ENCODE data around the gene RER1.

RER1 gene

GRCh38 chr1:2348346-2349325 is 43.0 kb upstream of the RER1 start:
- no peak overlapping the region for H3K4me3 ChIP-seq (ENCODE audit: low read length)
- no peak overlapping the region for H3K27ac ChIP-seq (ENCODE audit: low read depth, low read length)
- no peaks in the 10 kb centered on the region for H3K27me3 ChIP-seq (ENCODE audit: insufficient read depth, low read length)
- H3K4me1 ChIP-seq (ENCODE audit: insufficient read depth, low read length): no peaks in the 10 kb centered on the region
- no peaks in the 10 kb centered on the region for H3K9me3 ChIP-seq (ENCODE audit: insufficient read depth, low read depth, low read length)
- no peak overlapping the region for H3K9ac ChIP-seq (ENCODE audit: low read depth, low read length)
- H3K36me3 ChIP-seq (ENCODE audit: insufficient read depth, low read length): no peaks in the 10 kb centered on the region
- WGBS: 95% methylated on average over 59 of the region's 59 CpGs

GRCh38 chr1:2349806-2350205 is 41.8 kb upstream of the RER1 start:
- Histone ChIP-seq H3K4me3 (ENCODE audit: low read length) (no peak overlapping the region), H3K9me3 (ENCODE audit: insufficient read depth, low read depth, low read length) (no peaks in the 10 kb centered on the region), H3K27me3 (ENCODE audit: insufficient read depth, low read length) (no peaks in the 10 kb centered on the region), H3K27ac (ENCODE audit: low read depth, low read length) (no peak overlapping the region), H3K9ac (ENCODE audit: low read depth, low read length) (no peak overlapping the region), H3K4me1 (ENCODE audit: insufficient read depth, low read length) (no peaks in the 10 kb centered on the region), H3K36me3 (ENCODE audit: insufficient read depth, low read length) (no peaks in the 10 kb centered on the region)
- WGBS: 95% methylated on average over 9 of the region's 9 CpGs

- Histone ChIP-seq H3K27ac (ENCODE audit: low read depth, low read length) (no peak overlapping the region), H3K4me3 (ENCODE audit: low read length) (no peak overlapping the region), H3K36me3 (ENCODE audit: insufficient read depth, low read length) (no peaks in the 10 kb centered on the region), H3K4me1 (ENCODE audit: insufficient read depth, low read length) (no peaks in the 10 kb centered on the region), H3K9me3 (ENCODE audit: insufficient read depth, low read depth, low read length) (no peaks in the 10 kb centered on the region), H3K27me3 (ENCODE audit: insufficient read depth, low read length) (no peaks in the 10 kb centered on the region), H3K9ac (ENCODE audit: low read depth, low read length) (no peak overlapping the region)
- WGBS: 90% methylated on average over 10 of the region's 10 CpGs
These were observed 41.1 kb upstream of the RER1 start for GRCh38 chr1:2350501-2350900.

GRCh38 chr1:2350911-2351655 is 40.6 kb upstream of the RER1 start:
- no peaks in the 10 kb centered on the region for H3K27me3 ChIP-seq (ENCODE audit: insufficient read depth, low read length)
- 88% methylated on average over 31 of the region's 31 CpGs for WGBS
- H3K36me3 ChIP-seq (ENCODE audit: insufficient read depth, low read length): no peaks in the 10 kb centered on the region
- no peak overlapping the region for H3K4me3 ChIP-seq (ENCODE audit: low read length)
- no peaks in the 10 kb centered on the region for H3K9me3 ChIP-seq (ENCODE audit: insufficient read depth, low read depth, low read length)
- no peak overlapping the region for H3K9ac ChIP-seq (ENCODE audit: low read depth, low read length)
- H3K4me1 ChIP-seq (ENCODE audit: insufficient read depth, low read length): no peaks in the 10 kb centered on the region
- H3K27ac ChIP-seq (ENCODE audit: low read depth, low read length): no peak overlapping the region

GRCh38 chr1:2351723-2352122 is 39.9 kb upstream of the RER1 start:
- Histone ChIP-seq H3K36me3 (ENCODE audit: insufficient read depth, low read length) (no peaks in the 10 kb centered on the region), H3K4me3 (ENCODE audit: low read length) (no peak overlapping the region), H3K27me3 (ENCODE audit: insufficient read depth, low read length) (no peaks in the 10 kb centered on the region), H3K9ac (ENCODE audit: low read depth, low read length) (no peak overlapping the region), H3K4me1 (ENCODE audit: insufficient read depth, low read length) (no peaks in the 10 kb centered on the region), H3K27ac (ENCODE audit: low read depth, low read length) (no peak overlapping the region), H3K9me3 (ENCODE audit: insufficient read depth, low read depth, low read length) (no peaks in the 10 kb centered on the region)
- 94% methylated on average over 8 of the region's 8 CpGs for WGBS

GRCh38 chr1:2352341-2352896 is 39.2 kb upstream of the RER1 start:
- no peaks in the 10 kb centered on the region for H3K4me1 ChIP-seq (ENCODE audit: insufficient read depth, low read length)
- H3K36me3 ChIP-seq (ENCODE audit: insufficient read depth, low read length): no peaks in the 10 kb centered on the region
- H3K27me3 ChIP-seq (ENCODE audit: insufficient read depth, low read length): no peaks in the 10 kb centered on the region
- H3K9me3 ChIP-seq (ENCODE audit: insufficient read depth, low read depth, low read length): no peaks in the 10 kb centered on the region
- H3K27ac ChIP-seq (ENCODE audit: low read depth, low read length): no peak overlapping the region
- H3K9ac ChIP-seq (ENCODE audit: low read depth, low read length): no peak overlapping the region
- 93% methylated on average over 11 of the region's 11 CpGs for WGBS
- H3K4me3 ChIP-seq (ENCODE audit: low read length): no peak overlapping the region

- Histone ChIP-seq H3K27ac (ENCODE audit: low read depth, low read length) (no peak overlapping the region), H3K9me3 (ENCODE audit: insufficient read depth, low read depth, low read length) (no peaks in the 10 kb centered on the region), H3K4me3 (ENCODE audit: low read length) (no peak overlapping the region), H3K36me3 (ENCODE audit: insufficient read depth, low read length) (no peaks in the 10 kb centered on the region), H3K4me1 (ENCODE audit: insufficient read depth, low read length) (no peaks in the 10 kb centered on the region), H3K9ac (ENCODE audit: low read depth, low read length) (no peak overlapping the region), H3K27me3 (ENCODE audit: insufficient read depth, low read length) (no peaks in the 10 kb centered on the region)
- 92% methylated on average over 21 of the region's 21 CpGs for WGBS
These were observed 38.6 kb upstream of the RER1 start for GRCh38 chr1:2352897-2353550.

GRCh38 chr1:2353551-2354438 is 37.8 kb upstream of the RER1 start:
- Histone ChIP-seq H3K9ac (ENCODE audit: low read depth, low read length) (no peak overlapping the region), H3K4me1 (ENCODE audit: insufficient read depth, low read length) (no peaks in the 10 kb centered on the region), H3K4me3 (ENCODE audit: low read length) (no peak overlapping the region), H3K27me3 (ENCODE audit: insufficient read depth, low read length) (no peaks in the 10 kb centered on the region), H3K27ac (ENCODE audit: low read depth, low read length) (no peak overlapping the region), H3K9me3 (ENCODE audit: insufficient read depth, low read depth, low read length) (no peaks in the 10 kb centered on the region), H3K36me3 (ENCODE audit: insufficient read depth, low read length) (no peaks in the 10 kb centered on the region)
- 93% methylated on average over 28 of the region's 28 CpGs for WGBS

GRCh38 chr1:2354511-2355372 is 36.9 kb upstream of the RER1 start:
- H3K27me3 ChIP-seq (ENCODE audit: insufficient read depth, low read length): no peaks in the 10 kb centered on the region
- no peaks in the 10 kb centered on the region for H3K4me1 ChIP-seq (ENCODE audit: insufficient read depth, low read length)
- no peaks in the 10 kb centered on the region for H3K9me3 ChIP-seq (ENCODE audit: insufficient read depth, low read depth, low read length)
- H3K9ac ChIP-seq (ENCODE audit: low read depth, low read length): no peak overlapping the region
- H3K27ac ChIP-seq (ENCODE audit: low read depth, low read length): no peak overlapping the region
- 94% methylated on average over 38 of the region's 38 CpGs for WGBS
- H3K4me3 ChIP-seq (ENCODE audit: low read length): no peak overlapping the region
- no peaks in the 10 kb centered on the region for H3K36me3 ChIP-seq (ENCODE audit: insufficient read depth, low read length)

Data from HUES64 (cell line).